ENCODE data around the gene KLK1. TPM values are rescaled to one million over a fixed set of nuclear protein-coding genes. Genes with fewer than 3 reads are reported as not detected.
"Not testable (repeated sequence)": the region's sequence is repeated elsewhere in the genome, so short reads cannot be mapped to it uniquely, and the experiment has no call there.

KLK1 gene
- total RNA-seq, 1 donor from 2014 or later = 5.0 TPM

DNA sequence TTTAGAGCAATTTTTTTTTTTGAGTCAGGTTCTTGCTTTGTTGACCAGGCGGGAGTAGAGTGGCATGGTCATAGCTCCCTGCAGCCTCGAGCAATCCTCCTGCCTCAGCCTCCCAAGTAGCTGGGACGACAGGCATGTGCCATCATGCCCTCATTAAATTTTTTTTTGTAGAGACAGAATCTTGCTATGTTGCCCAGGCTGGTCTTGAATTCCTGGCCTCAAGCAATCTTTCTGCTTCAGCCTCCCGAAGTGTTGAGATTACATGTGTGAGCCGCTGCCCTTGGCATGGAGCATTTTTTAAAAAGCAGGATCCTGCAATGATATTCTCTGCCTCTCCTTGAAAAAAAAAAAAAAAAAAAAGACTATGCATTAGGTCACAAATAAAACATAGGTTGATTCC lies 47.5 kb downstream of the KLK1 start:
- TF ChIP-seq, protein P1, sequence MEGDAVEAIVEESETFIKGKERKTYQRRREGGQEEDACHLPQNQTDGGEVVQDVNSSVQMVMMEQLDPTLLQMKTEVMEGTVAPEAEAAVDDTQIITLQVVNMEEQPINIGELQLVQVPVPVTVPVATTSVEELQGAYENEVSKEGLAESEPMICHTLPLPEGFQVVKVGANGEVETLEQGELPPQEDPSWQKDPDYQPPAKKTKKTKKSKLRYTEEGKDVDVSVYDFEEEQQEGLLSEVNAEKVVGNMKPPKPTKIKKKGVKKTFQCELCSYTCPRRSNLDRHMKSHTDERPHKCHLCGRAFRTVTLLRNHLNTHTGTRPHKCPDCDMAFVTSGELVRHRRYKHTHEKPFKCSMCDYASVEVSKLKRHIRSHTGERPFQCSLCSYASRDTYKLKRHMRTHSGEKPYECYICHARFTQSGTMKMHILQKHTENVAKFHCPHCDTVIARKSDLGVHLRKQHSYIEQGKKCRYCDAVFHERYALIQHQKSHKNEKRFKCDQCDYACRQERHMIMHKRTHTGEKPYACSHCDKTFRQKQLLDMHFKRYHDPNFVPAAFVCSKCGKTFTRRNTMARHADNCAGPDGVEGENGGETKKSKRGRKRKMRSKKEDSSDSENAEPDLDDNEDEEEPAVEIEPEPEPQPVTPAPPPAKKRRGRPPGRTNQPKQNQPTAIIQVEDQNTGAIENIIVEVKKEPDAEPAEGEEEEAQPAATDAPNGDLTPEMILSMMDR (conservative IDR thresholded peaks at IDR 0.05; ENCODE audit: low read depth, low read length) = no peak
- H3K4me3 ChIP-seq (ENCODE audit: low read depth, low read length) = no peak overlapping the region

DNA sequence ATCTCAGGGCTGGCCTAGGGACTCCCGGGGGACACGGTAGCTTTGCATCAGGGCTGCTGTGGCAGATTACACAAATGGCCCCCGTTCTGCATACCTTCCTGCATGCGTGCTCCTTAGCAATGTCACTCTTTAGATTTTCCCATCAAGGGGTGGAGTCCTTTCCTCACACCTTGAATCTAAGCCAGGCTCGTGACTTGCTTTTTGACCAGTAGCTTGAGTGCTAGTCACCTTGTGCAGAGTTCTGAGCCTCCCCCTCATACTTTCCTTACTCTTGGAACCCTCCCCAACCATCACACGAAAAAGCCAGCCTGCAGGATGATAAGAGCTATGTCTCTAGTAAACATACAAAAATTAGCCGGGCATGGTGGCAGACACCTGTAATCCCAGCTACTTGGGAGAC lies 50.1 kb downstream of the KLK1 start:
- not testable (repeated sequence) for H3K4me3 ChIP-seq (ENCODE audit: low read depth, low read length); DNase-seq (ENCODE audit: low read depth)

More for the DNA sequence above, 47.5 kb downstream of the KLK1 start:
- DNase-seq (ENCODE audit: low read depth) = no peak

DNA sequence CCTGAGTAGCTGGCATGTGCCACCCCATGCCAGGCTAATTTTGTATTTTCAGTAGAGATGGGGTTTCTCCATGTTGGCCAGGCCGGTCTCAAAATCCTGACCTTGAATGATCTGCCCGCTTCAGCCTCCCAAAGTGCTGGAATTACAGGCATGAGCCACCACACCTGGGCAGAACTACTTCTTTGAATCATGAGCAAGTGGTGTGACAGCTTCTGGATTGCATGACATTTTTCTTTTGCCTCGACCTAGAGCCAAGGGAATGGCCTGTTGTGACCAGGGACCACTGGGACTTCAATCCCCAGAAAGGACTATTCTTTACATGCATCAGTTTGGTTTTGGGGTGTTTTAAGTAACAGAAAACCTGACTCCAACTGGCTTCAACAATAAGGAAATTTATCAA lies 50.7 kb downstream of the KLK1 start:
- not testable (repeated sequence) for H3K4me3 ChIP-seq (ENCODE audit: low read depth, low read length); DNase-seq (ENCODE audit: low read depth)

- no peak overlapping the region for H3K4me3 ChIP-seq (ENCODE audit: low read depth, low read length)
- TF ChIP-seq, protein P1 (conservative IDR thresholded peaks at IDR 0.05; ENCODE audit: low read depth, low read length) = no peak
- no peak for DNase-seq (ENCODE audit: low read depth)
Measured at GRCh38 chr19:50772476-50772875, 51.1 kb downstream of the KLK1 start.

DNA sequence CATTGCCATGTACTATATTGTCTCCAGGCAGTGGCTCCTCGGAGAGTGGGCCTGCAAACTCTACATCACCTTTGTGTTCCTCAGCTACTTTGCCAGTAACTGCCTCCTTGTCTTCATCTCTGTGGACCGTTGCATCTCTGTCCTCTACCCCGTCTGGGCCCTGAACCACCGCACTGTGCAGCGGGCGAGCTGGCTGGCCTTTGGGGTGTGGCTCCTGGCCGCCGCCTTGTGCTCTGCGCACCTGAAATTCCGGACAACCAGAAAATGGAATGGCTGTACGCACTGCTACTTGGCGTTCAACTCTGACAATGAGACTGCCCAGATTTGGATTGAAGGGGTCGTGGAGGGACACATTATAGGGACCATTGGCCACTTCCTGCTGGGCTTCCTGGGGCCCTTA lies 52.7 kb downstream of the KLK1 start:
- no peak for DNase-seq (ENCODE audit: low read depth)
- TF ChIP-seq, protein P1 (conservative IDR thresholded peaks at IDR 0.05; ENCODE audit: low read depth, low read length) = no peak
- H3K4me3 ChIP-seq (ENCODE audit: low read depth, low read length) = no peak overlapping the region

DNA sequence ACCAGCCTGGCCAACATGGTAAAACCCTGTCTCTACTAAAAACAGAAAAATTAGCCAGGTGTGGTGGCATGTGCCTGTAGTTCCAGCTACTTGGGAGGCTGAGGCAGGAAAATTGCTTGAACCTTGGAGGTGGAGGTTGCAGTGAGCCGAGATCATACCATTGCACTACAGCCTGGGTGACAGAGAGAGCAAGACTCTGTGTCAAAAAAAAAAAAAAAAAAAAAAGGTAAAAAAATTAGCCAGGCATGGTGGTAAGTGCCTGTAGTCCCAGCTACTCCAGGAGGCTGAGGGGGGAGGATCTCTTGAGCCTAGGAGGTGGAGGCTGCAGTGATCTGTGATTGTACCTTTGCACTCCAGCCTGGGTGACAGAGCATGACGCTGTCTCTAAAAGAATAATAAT lies 53.4 kb downstream of the KLK1 start, which contains the start of gene GPR32:
TSS of gene GPR32 (plus strand) at position 301 of the 400 bp plus-strand sequence. CDS start 137 bp downstream, outside the sequence.
- not testable (repeated sequence) for DNase-seq (ENCODE audit: low read depth)

More for the DNA sequence above, 53.4 kb downstream of the KLK1 start, which contains the start of gene GPR32:
- H3K4me3 ChIP-seq (ENCODE audit: low read depth, low read length) = not testable (repeated sequence)

Other genes with a start within 250 kb of the KLK1 start
- gene SYT3, start 183.9 kb downstream of the KLK1 start, total RNA-seq = 0.58 TPM in 1 of 2 replicates, not detected in the other
- gene C19orf81, start 174.3 kb downstream of the KLK1 start, total RNA-seq = 9.6 TPM in 1 of 2 replicates, not detected in the other
- 0.29 TPM in 1 of 2 replicates, not detected in the other for gene SHANK1, start 104.0 kb downstream of the KLK1 start, total RNA-seq
- gene CLEC11A, start 100.4 kb downstream of the KLK1 start, total RNA-seq = 2.8 and 12.7 TPM in 2 replicates
- not detected in 2 replicates for gene GPR32, start 53.3 kb downstream of the KLK1 start, total RNA-seq
- not detected in 2 replicates for gene ACP4, start 33.4 kb downstream of the KLK1 start, total RNA-seq
- not detected in 2 replicates for gene KLK15, start 9.8 kb upstream of the KLK1 start, total RNA-seq
- gene KLK3, start 31.1 kb upstream of the KLK1 start, total RNA-seq = not detected in 2 replicates
- gene KLK2, start 49.7 kb upstream of the KLK1 start, total RNA-seq = not detected in 2 replicates
- not detected in 2 replicates for gene KLK4, start 87.6 kb upstream of the KLK1 start, total RNA-seq
- gene KLK5, start 129.3 kb upstream of the KLK1 start, total RNA-seq = 8.1 and 16.4 TPM in 2 replicates
- gene KLK6, start 145.8 kb upstream of the KLK1 start, total RNA-seq = 32.2 and 65.8 TPM in 2 replicates
- gene KLK7, start 160.1 kb upstream of the KLK1 start, total RNA-seq = 9.3 and 24.8 TPM in 2 replicates
- 3.6 and 9.1 TPM in 2 replicates for gene KLK8, start 177.8 kb upstream of the KLK1 start, total RNA-seq
- 2.8 and 10.1 TPM in 2 replicates for gene KLK10, start 195.9 kb upstream of the KLK1 start, total RNA-seq
- not detected in 2 replicates for gene KLK11, start 202.8 kb upstream of the KLK1 start, total RNA-seq
- not detected in 2 replicates for gene KLK12, start 211.2 kb upstream of the KLK1 start, total RNA-seq
- not detected in 2 replicates for gene KLK13, start 241.3 kb upstream of the KLK1 start, total RNA-seq